Measurements from ENCODE around the gene RAMP3. TPM values are rescaled to one million over a fixed set of nuclear protein-coding genes. Genes with fewer than 3 reads are reported as not detected.

The RAMP3 gene
- polyA plus RNA-seq, 3 donors: not detected

- intact Hi-C loops (cut with micrococcal nuclease): loop anchor here in 1 of 2 donors (10.0 kb wide), 1 partner anchor 543 kb away; the partner anchor contains the start of gene DDX56
- Histone ChIP-seq H3K27ac (ENCODE audit: low read depth in 1 of 2, low read length in 2 of 2) (no peak overlapping the region), H3K4me1 (ENCODE audit: control insufficient read depth in 1 of 2, insufficient read depth in 2 of 2, low read length in 2 of 2) (peaks cover 0 to 7% of the 10 kb centered on the region in 2 donors), H3K36me3 (replicated peaks in 1 of 2; ENCODE audit: control insufficient read depth in 1 of 2, insufficient read depth in 2 of 2, low read length in 2 of 2) (no peaks in the 10 kb centered on the region), H3K4me2 (replicated peaks; ENCODE audit: extremely low read depth, low read length, poor library complexity, severe bottlenecking) (no peak overlapping the region), H3K79me2 (ENCODE audit: insufficient read depth, low read length) (no peaks in the 10 kb centered on the region), H3K27me3 (ENCODE audit: control insufficient read depth in 2 of 2, insufficient read depth in 2 of 2, low read length in 2 of 2) (no peaks in the 10 kb centered on the region), H4K20me1 (ENCODE audit: insufficient read depth, low read length) (no peaks in the 10 kb centered on the region), H3K9ac (ENCODE audit: insufficient read depth, low read length, poor library complexity, severe bottlenecking) (no peak overlapping the region), H2AFZ (ENCODE audit: insufficient read depth, low read depth, low read length, poor library complexity, severe bottlenecking) (no peak overlapping the region), H3K4me3 (replicated peaks in 1 of 3; ENCODE audit: low read depth in 2 of 3, low read length in 3 of 3) (no peak overlapping the region), H3K9me3 (replicated peaks in 1 of 2; ENCODE audit: control insufficient read depth in 1 of 2, insufficient read depth in 1 of 2, low read length in 2 of 2) (no peaks in the 10 kb centered on the region)
- peaks cover 2 to 8% (median 2%) of the 10 kb centered on the region in 3 donors for H3K27me3 Mint-ChIP-seq (ENCODE audit: low read depth in 3 of 3)
- no peaks in the 10 kb centered on the region for H3K36me3 Mint-ChIP-seq
- no peak for DNase-seq
- no peak for TF ChIP-seq CTCF (IDR thresholded peaks at IDR 0.05)
- 64% methylated on average over 4 of the region's 4 CpGs for WGBS (ENCODE audit: insufficient coverage)
- H3K27ac Mint-ChIP-seq: peak overlapping the region in 1 of 7 donors; percentile 74
- H3K4me1 Mint-ChIP-seq: peaks cover 8% of the 10 kb centered on the region
- H3K4me3 Mint-ChIP-seq: no peak overlapping the region
- H3K9me3 Mint-ChIP-seq: peaks cover 0 to 8% (median 0%) of the 10 kb centered on the region in 7 donors
Observed at GRCh38 chr7:45117582-45117981, 40.0 kb upstream of the RAMP3 start.

GRCh38 chr7:45118292-45118691, 39.3 kb upstream of the RAMP3 start:
- no peak overlapping the region for H3K27ac Mint-ChIP-seq
- DNase-seq: no peak
- H3K9me3 Mint-ChIP-seq: peaks cover 0 to 8% (median 0%) of the 10 kb centered on the region in 7 donors
- H3K79me2 ChIP-seq (ENCODE audit: insufficient read depth, low read length): no peaks in the 10 kb centered on the region
- H3K4me2 ChIP-seq (replicated peaks; ENCODE audit: extremely low read depth, low read length, poor library complexity, severe bottlenecking): no peak overlapping the region
- peaks cover 2 to 8% (median 2%) of the 10 kb centered on the region in 3 donors for H3K27me3 Mint-ChIP-seq (ENCODE audit: low read depth in 3 of 3)
- H3K4me3 ChIP-seq (replicated peaks in 1 of 3; ENCODE audit: low read depth in 2 of 3, low read length in 3 of 3): no peak overlapping the region
- WGBS (ENCODE audit: insufficient coverage): 83% methylated on average over 1 of the region's 4 CpGs
- H3K4me1 Mint-ChIP-seq: peaks cover 8% of the 10 kb centered on the region
- no peak overlapping the region for H3K4me3 Mint-ChIP-seq
- no peaks in the 10 kb centered on the region for H3K27me3 ChIP-seq (ENCODE audit: control insufficient read depth in 2 of 2, insufficient read depth in 2 of 2, low read length in 2 of 2)
- no peak for TF ChIP-seq CTCF (IDR thresholded peaks at IDR 0.05)
- H3K9ac ChIP-seq (ENCODE audit: insufficient read depth, low read length, poor library complexity, severe bottlenecking): no peak overlapping the region
- intact Hi-C loops (cut with micrococcal nuclease): loop anchor here in 1 of 2 donors (10.0 kb wide), 1 partner anchor 543 kb away; the partner anchor contains the start of gene DDX56
- no peak overlapping the region for H2AFZ ChIP-seq (ENCODE audit: insufficient read depth, low read depth, low read length, poor library complexity, severe bottlenecking)
- H4K20me1 ChIP-seq (ENCODE audit: insufficient read depth, low read length): no peaks in the 10 kb centered on the region
- H3K27ac ChIP-seq (ENCODE audit: low read depth in 1 of 2, low read length in 2 of 2): no peak overlapping the region
- H3K36me3 Mint-ChIP-seq: no peaks in the 10 kb centered on the region
- H3K36me3 ChIP-seq (replicated peaks in 1 of 2; ENCODE audit: control insufficient read depth in 1 of 2, insufficient read depth in 2 of 2, low read length in 2 of 2): no peaks in the 10 kb centered on the region
- H3K4me1 ChIP-seq (ENCODE audit: control insufficient read depth in 1 of 2, insufficient read depth in 2 of 2, low read length in 2 of 2): peaks cover 0 to 7% of the 10 kb centered on the region in 2 donors
- no peaks in the 10 kb centered on the region for H3K9me3 ChIP-seq (replicated peaks in 1 of 2; ENCODE audit: control insufficient read depth in 1 of 2, insufficient read depth in 1 of 2, low read length in 2 of 2)
